UCSD-AML1 (cell line): ENCODE data around the gene LRPAP1.
"Not testable (repeated sequence)": the region's sequence is repeated elsewhere in the genome, so short reads cannot be mapped to it uniquely, and the experiment has no call there.

Experiments used
- DNase-seq: peaks from one replicate; lab custom pipeline; 2025; ENCODE audit not compliant: unreplicated experiment; lab: John Stamatoyannopoulos, UW

The LRPAP1 gene

DNA sequence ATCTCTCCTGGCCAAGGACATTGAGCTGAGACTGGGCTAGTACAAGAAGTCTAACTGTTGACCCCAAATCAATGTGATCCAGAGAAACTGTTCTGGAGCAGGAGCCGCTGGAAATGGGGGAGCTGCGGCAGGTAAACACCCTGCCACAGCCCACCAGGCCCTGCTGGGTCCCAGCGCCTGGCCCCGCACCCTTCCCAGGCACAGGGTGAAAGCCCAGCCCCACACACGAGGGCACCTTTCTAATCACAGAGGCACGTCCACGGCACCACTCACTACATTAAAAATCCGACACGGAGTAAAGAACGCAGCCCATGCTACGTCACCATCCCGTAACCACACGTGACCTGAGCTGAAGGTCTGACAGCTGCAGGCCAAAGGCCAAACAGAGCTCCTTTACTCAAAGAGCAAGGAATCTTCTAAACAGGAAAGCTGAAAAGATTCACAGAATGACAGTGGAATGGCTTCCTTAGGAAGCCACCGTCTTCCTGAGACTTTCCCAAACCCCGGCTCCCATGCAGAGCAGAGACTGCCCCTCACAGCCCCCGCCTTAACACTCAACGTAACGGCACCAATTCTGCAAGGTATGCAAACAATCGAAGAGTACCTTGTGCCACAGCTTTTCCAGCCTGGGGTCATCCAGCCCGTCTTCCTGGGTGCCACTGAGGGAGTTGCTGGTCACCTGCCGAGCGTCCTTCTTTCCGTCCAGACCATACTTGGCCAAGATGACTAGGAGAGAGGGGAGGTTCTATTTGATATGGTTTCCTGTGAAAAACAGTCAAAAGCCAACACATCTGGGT, 12.6 kb downstream of the LRPAP1 start:
- DNase-seq, result no peak

GRCh38 chr4:3518941-3519340, 13.3 kb downstream of the LRPAP1 start:
- DNase-seq, result no peak

GRCh38 chr4:3518511-3518880, 13.7 kb downstream of the LRPAP1 start:
- DNase-seq, result no peak

DNA sequence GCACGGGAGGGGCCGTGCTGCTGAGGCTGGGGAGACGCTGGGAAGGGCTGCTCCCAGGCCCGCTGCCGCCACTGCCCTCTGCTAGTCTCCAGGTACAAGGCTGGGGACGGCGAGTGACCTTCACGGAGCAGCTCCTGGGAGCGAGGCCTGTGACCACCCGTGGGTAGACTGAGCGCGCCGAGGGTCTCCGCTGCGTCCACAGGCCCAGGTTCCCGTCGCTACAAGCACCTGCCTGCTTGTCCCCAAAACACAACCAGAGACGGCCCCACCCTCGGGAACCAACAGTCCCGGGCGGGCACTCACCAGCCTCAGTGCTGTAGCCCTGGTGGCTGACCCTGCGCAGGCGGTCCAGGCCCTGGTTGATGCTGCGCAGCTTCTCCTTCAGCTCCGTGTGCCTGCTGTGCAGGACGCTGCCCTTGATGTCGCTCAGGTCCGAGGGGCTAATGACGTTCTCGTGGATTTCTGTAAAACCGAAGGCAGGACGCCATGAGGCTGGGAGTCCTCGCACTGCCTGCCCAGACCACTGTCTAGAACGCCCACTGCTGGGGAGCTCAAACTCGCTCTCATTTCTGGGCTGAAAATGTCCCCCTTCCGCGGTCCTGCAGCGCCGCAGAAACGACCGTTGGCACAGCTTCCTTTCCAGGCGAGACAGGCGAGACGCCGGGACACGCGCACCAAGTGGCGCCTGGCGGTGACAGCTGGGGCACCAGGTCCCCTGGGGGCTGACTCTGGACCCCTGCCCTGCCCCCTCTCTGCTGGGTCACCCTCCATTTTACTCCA, 14.3 kb downstream of the LRPAP1 start:
- no peak for DNase-seq

GRCh38 chr4:3516836-3517730, 15.1 kb downstream of the LRPAP1 start:
- DNase-seq, result no peak

- no peak for DNase-seq
These were observed 16.0 kb downstream of the LRPAP1 start for GRCh38 chr4:3516061-3516835.

GRCh38 chr4:3515646-3516045, 16.6 kb downstream of the LRPAP1 start:
- DNase-seq, result no peak

DNA sequence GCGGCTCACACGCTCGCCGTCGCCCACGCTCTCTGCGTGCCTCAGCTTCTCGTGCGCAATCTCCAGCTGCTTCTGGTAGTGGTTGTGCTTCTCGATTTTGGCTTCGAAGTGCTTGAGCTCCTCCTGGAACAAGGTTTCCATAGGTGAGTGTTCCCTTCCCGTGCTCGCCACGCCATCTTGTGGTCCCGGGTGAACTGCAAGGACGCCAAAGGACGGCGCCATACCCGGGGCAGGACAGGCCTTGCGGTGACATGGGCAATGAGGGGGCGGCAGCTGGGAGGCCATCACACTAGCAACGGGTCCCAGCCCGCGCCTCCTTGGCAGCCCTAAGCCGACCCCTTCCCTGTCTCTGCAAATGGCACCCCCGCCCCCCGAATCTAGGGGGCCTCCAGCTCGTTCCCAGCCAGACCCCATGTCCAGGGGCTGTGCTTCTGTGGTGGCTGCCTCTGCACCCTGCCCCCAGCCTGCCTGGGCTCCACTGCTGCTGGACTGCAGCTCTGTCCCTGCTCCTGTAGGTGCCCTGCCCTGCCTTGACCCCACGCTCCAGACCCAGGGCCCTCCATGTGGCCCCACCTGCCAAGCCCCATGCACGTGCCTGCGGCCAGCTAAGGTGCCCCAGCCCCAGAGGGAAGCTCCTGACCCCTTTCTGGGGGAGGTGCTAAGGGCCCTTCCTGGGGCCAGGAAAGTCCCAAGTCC, 17.3 kb downstream of the LRPAP1 start:
- DNase-seq, result no peak

DNA sequence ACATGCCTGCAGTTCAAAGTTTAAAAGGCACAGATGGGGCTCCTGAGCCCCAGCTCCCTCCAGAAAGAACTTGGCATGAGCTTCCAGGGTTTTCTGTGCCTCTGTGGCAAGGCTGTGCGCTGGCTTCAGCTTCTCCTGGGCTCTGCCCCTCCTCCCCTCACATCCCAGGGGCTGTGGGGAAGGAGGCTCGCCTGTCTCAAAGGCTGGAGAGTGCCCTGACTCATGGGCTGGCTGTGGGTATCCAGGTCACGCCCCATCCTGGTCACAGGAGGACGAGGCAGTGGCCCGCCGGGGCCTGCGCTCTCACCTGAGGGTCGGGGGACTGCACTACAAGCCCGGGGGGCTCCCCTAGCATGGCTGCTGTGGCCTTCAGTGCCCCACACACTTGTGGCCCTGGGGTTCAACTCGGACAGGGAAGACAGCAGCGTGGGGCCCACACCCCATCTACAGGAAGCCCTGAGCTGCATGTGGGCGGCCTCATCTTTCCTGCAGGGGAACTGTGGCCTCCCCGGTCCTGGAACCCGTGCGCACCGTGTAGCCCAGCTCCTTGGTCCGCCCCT, 17.9 kb downstream of the LRPAP1 start:
- DNase-seq, result no peak

GRCh38 chr4:3513807-3514206, 18.4 kb downstream of the LRPAP1 start:
- DNase-seq, result no peak

GRCh38 chr4:3512719-3513118, 19.5 kb downstream of the LRPAP1 start:
- DNase-seq, result no peak

- DNase-seq, result no peak
These were observed 19.9 kb downstream of the LRPAP1 start for GRCh38 chr4:3512279-3512678.

GRCh38 chr4:3511601-3512000, 20.6 kb downstream of the LRPAP1 start:
- DNase-seq, result not testable (repeated sequence)

DNA sequence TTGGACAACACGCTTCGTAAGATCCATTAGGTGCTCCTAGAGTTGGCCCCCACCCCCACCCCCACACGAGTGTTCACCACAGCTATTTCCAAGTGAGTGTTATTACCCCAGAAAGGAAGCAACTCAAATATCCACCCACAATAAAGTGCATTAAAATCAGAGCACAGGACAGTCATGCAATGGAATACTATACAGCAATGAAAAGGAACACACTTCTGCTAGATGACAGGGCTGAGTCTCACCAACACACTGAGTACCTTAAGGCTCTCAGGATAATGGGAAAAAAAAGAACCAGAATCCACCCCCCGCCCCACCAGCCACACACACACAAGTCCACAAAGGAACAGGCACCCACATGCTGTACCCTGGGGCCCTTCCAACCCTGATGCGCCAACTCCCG, 21.0 kb downstream of the LRPAP1 start:
- no peak for DNase-seq

DNA sequence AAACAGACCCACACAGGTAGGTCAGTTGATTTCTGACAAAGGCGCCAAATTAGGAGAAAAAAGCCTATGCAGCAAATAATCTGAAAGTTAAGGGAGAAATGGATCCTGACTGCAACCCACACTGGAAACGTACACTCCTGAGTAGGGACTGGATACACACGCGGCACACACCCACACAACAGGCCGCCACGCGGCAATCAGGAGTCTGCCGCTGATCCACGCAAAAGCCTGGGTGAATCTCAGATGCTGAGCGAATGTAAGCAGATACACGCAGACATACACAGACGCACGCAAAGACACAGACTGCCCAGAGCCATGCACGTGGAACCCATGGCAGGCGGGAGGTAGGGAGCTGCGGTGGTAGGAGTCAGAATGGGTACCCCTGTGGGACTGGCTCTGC, 21.7 kb downstream of the LRPAP1 start:
- DNase-seq, result no peak

- DNase-seq, result no peak
These were observed 23.7 kb downstream of the LRPAP1 start for GRCh38 chr4:3508542-3508941.

DNA sequence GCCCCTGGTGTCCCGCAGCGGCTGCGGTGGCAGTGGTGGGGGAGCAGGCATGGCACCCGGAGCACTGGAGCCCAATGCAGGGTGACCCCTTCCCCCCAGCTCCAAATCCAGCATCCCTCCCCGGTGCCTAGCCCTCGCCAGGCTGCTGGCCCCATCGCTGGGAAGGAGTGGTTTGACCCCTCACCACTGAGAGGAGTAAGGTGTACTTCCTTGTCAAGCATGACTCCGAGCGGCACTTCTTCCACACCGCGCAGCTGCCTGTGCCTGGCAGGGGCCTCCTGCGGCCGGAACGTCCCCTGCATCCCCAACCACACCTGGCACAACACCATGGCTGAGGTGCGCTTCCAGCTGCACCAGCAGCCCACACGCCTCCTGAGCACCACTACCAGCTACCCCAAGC, 27.0 kb downstream of the LRPAP1 start:
- DNase-seq, result no peak

DNA sequence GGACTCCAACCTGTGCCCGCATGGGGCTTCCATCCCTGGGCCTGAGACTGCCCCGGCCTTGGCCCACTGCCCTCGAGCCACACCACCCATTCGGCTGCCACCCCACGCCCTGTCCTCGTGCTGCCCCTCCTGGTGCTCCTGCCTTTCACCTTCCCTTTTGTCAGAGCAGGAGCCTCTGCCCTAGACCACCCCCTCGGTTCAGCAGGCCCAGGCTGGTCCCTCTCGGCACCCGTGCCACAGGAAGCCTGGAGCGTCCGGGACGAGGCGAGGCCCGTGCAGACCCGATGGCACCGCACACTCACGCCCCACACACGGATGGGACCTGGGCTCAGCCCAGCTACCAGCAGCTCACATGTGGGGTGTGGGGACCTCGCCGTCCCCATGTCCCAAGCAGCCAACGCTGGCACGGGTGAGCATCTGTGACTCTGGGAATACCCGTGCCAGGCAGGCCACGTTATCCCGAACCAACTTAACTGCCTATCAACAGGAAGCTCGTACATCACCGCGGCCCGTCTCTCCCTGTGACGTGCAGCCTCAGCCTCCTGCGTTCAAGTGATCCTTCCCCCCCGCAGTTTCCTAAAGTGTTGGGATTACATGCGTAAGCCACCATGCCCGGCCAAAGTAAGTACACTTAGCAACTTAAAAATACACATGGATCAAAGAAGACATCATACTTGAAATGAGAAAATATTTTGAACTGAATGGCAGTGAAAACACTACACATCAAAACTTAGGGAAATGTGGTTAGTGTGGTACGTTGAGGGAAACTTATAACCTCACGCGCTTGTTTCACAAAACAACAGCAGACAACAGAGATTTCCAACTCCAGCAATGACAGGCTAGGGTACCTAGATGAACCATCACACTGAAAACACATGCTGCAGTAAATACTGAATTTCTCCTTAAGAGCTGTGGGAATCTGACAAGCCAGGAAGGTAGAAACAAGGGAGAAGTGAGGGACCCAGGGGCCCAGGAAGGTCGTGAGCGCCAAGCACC, 29.0 kb downstream of the LRPAP1 start:
- DNase-seq, result no peak
